ENCODE measurements around the gene HDDC3.

GRCh38 chr15:90912770-90913075 lies 19.6 kb downstream of the HDDC3 start:
- TF ChIP-seq CTCF (IDR thresholded peaks at IDR 0.05) (no peak), POLR2A (IDR thresholded peaks at IDR 0.05) (no peak)

Data from right lobe of liver (tissue), 4 donors.